ENCODE measurements around the gene STK10.

STK10 gene

GRCh38 chr5:172089298-172090117, 98.5 kb downstream of the STK10 start:
- no peak for TF ChIP-seq CTCF (IDR thresholded peaks at IDR 0.05)
- DNase-seq (ENCODE audit: low spot score), result peak; percentile 3
- Histone ChIP-seq H3K27ac (no peak overlapping the region), H3K4me3 (no peak overlapping the region)

GRCh38 chr5:172088801-172089200, 99.2 kb downstream of the STK10 start:
- no peak for TF ChIP-seq CTCF (IDR thresholded peaks at IDR 0.05)
- H3K4me3 ChIP-seq, result no peak overlapping the region
- H3K27ac ChIP-seq, result no peak overlapping the region
- DNase-seq (ENCODE audit: low spot score), result peak; percentile 43

- Histone ChIP-seq H3K27ac (no peak overlapping the region), H3K4me3 (no peak overlapping the region)
- DNase-seq (ENCODE audit: low spot score), result peak; percentile 67
- TF ChIP-seq CTCF (IDR thresholded peaks at IDR 0.05), result no peak
Measured at GRCh38 chr5:172086194-172086975, 101.6 kb downstream of the STK10 start.

GRCh38 chr5:172085738-172086137, 102.3 kb downstream of the STK10 start:
- Histone ChIP-seq H3K4me3 (no peak overlapping the region), H3K27ac (no peak overlapping the region)
- peak; percentile 14 for DNase-seq (ENCODE audit: low spot score)
- no peak for TF ChIP-seq CTCF (IDR thresholded peaks at IDR 0.05)

GRCh38 chr5:172082180-172082579, 105.8 kb downstream of the STK10 start:
- peak; percentile 36 for DNase-seq (ENCODE audit: low spot score)
- Histone ChIP-seq H3K27ac (no peak overlapping the region), H3K4me3 (no peak overlapping the region)
- no peak for TF ChIP-seq CTCF (IDR thresholded peaks at IDR 0.05)

GRCh38 chr5:172079876-172080275, 108.1 kb downstream of the STK10 start:
- no peak overlapping the region for H3K4me3 ChIP-seq
- no peak for DNase-seq (ENCODE audit: low spot score)
- no peak overlapping the region for H3K27ac ChIP-seq
- TF ChIP-seq CTCF (IDR thresholded peaks at IDR 0.05), result no peak
